HepG2 (cell line): Measurements from ENCODE around the gene DHRS7. TPM values are rescaled to one million over a fixed set of nuclear protein-coding genes. Genes with fewer than 3 reads are reported as not detected.

Experiments
- AGO1 ChIP-seq: fragments of 200-400 bp; formaldehyde crosslinking; IDR thresholded peaks from 2 replicates; pipeline ENCODE4 v1.6.1; 2017; ENCODE audit warnings: mild to moderate bottlenecking, low read depth, low read length, moderate library complexity; ENCODE audit not compliant: poor library complexity, severe bottlenecking
- AHR ChIP-seq: IDR thresholded peaks from 2 replicates; pipeline ENCODE4 v1.6.1; 2018; ENCODE audit warnings: missing genetic modification reagents, missing compliant biosample characterization
- CBX1 ChIP-seq: IDR thresholded peaks from one replicate; pipeline ENCODE4 v1.6.1; 2016; ENCODE audit warnings: antibody characterized with exemption, low read depth
- DMAP1 ChIP-seq: IDR thresholded peaks from 2 replicates; pipeline ENCODE4 v1.6.1; 2016
- ELF4 ChIP-seq: sonication (generic); formaldehyde crosslinking; IDR thresholded peaks from 2 replicates; pipeline ENCODE4 v1.5.0; 2020; ENCODE audit warnings: missing genetic modification reagents, mild to moderate bottlenecking, moderate library complexity, borderline replicate concordance
- ETS1 ChIP-seq: sonication (generic); formaldehyde crosslinking; IDR thresholded peaks from 2 replicates; pipeline ENCODE4 v1.4.0; 2020; ENCODE audit warnings: missing genetic modification reagents
- ETV5 ChIP-seq: IDR thresholded peaks from 2 replicates; pipeline ENCODE4 v1.6.1; 2018; ENCODE audit warnings: missing biosample characterization, missing genetic modification reagents, inconsistent platforms, borderline replicate concordance
- GATA4 ChIP-seq: sonication (generic); IDR thresholded peaks from 2 replicates; pipeline ENCODE4 v1.6.1; 2016; ENCODE audit warnings: antibody characterized with exemption, low read depth, borderline replicate concordance
- HMGXB4 ChIP-seq, 2 experiments: sonication (generic) in 1 of 2; formaldehyde crosslinking in 1 of 2; IDR thresholded peaks; 2 replicates each; pipeline versions ENCODE4 v1.4.0 to v1.6.1; 2018 to 2020; ENCODE audit warnings: missing genetic modification reagents in 2 of 2, borderline replicate concordance in 1 of 2, low read depth in 1 of 2, mild to moderate bottlenecking in 1 of 2, missing biosample characterization in 1 of 2
- KLF9 ChIP-seq: IDR thresholded peaks from 2 replicates; pipeline ENCODE4 v1.6.1; 2016; ENCODE audit warnings: low read depth
- NFE2L2 ChIP-seq: fragments of 150-350 bp; IDR thresholded peaks from 2 replicates; pipeline ENCODE4 v1.6.1; 2014; ENCODE audit warnings: low read length
- RARA ChIP-seq: IDR thresholded peaks from 2 replicates; pipeline ENCODE4 v1.6.1; 2016; ENCODE audit warnings: missing genetic modification reagents, missing compliant biosample characterization
- RBM39 ChIP-seq: fragments of 200-400 bp; formaldehyde crosslinking; IDR thresholded peaks from one replicate; pipeline ENCODE4 v1.6.1; 2018; ENCODE audit warnings: antibody characterized with exemption, mild to moderate bottlenecking, low read depth, low read length; ENCODE audit not compliant: poor library complexity, severe bottlenecking
- SRSF9 ChIP-seq: fragments of 200-400 bp; formaldehyde crosslinking; IDR thresholded peaks from 2 replicates; pipeline ENCODE4 v1.6.1; 2018; ENCODE audit warnings: borderline replicate concordance, mild to moderate bottlenecking, low read depth, low read length; ENCODE audit not compliant: insufficient read depth, poor library complexity, severe bottlenecking
- TCF7 ChIP-seq: sonication (generic); IDR thresholded peaks from 2 replicates; pipeline ENCODE4 v1.6.1; 2016; ENCODE audit warnings: antibody characterized with exemption, low read depth
- THAP7 ChIP-seq: sonication (generic); formaldehyde crosslinking; IDR thresholded peaks from 2 replicates; pipeline ENCODE4 v1.8.1; 2023; ENCODE audit warnings: mild to moderate bottlenecking, missing genetic modification reagents
- U2AF2 ChIP-seq: fragments of 200-400 bp; formaldehyde crosslinking; IDR thresholded peaks from 2 replicates; pipeline ENCODE4 v1.6.1; 2017; ENCODE audit warnings: low read depth, mild to moderate bottlenecking, low read length
- ZBTB25 ChIP-seq: IDR thresholded peaks from 2 replicates; pipeline ENCODE4 v1.6.1; 2018; ENCODE audit warnings: missing genetic modification reagents
- ZNF362 ChIP-seq: sonication (generic); formaldehyde crosslinking; IDR thresholded peaks from 2 replicates; pipeline ENCODE4 v1.4.0; 2020; ENCODE audit warnings: missing genetic modification reagents, mild to moderate bottlenecking, borderline replicate concordance
- ZNF597 ChIP-seq: sonication (generic); formaldehyde crosslinking; IDR thresholded peaks from 2 replicates; pipeline ENCODE4 v1.5.0; 2020; ENCODE audit warnings: missing genetic modification reagents
- ZNF75D ChIP-seq: sonication (generic); formaldehyde crosslinking; IDR thresholded peaks from 2 replicates; pipeline ENCODE4 v1.8.1; 2023; ENCODE audit warnings: missing genetic modification reagents, mild to moderate bottlenecking, borderline replicate concordance
- polyA plus RNA-seq, 8 experiments: library from polyadenylated mRNA; depleted of rRNA in 3 of 8; stranded (reverse) in 7 of 8; unstranded in 1 of 8; fragments of >200 nt; fragmentation: Illumina TruSeq in 4 of 8; extraction: Trizol in 4 of 8; gene quantifications; 2 replicates each; pipeline versions ENCODE4 v1.2.1 to v1.2.3, GENCODE V29; 2011 to 2016; ENCODE audit warnings: low read depth in 4 of 8, missing spikeins in 1 of 8, mixed read lengths in 1 of 8; ENCODE audit not compliant: insufficient read depth in 1 of 8
- total RNA-seq, 5 experiments: library from RNA; depleted of rRNA; stranded (reverse); fragments of >200 nt; fragmentation: Illumina TruSeq; extraction: Trizol; gene quantifications; 2 replicates each; pipeline ENCODE4 v1.2.3, GENCODE V29; 2016; ENCODE audit warnings: low read depth in 1 of 5

DHRS7 gene
- total and polyA plus RNA-seq, 2 of the 13 experiments (the other 11 are each of a cell fraction or from before 2014, with no cell fraction given) = 20.8 to 44.4 TPM

- no peak for TF ChIP-seq TCF7
- TF ChIP-seq SRSF9 = no peak
- TF ChIP-seq AGO1 = peak; percentile 55
- peak; percentile 88; the same call in 1 of the 2 replicates for TF ChIP-seq AHR
- TF ChIP-seq CBX1 = no peak
- no peak for TF ChIP-seq U2AF2
- no peak for TF ChIP-seq KLF9 (CRISPR knock-in tag)
- TF ChIP-seq THAP7 = no peak
- TF ChIP-seq ELF4 (CRISPR knock-in tag) = no peak
- TF ChIP-seq GATA4 = 0 out of 2 replicates have a peak, but pooled peaks have one; percentile 31
- no peak for TF ChIP-seq ZNF75D (CRISPR knock-in tag)
- peak; percentile 67 for TF ChIP-seq RBM39
- TF ChIP-seq ETV5 (CRISPR knock-in tag) = no peak
- TF ChIP-seq ETS1 (CRISPR knock-in tag) = no peak
- TF ChIP-seq ZNF597 (CRISPR knock-in tag) = no peak
- peak; percentile 97 to 99 for TF ChIP-seq HMGXB4 (CRISPR knock-in tag; IDR thresholded peaks at IDR 0.05; ENCODE audit: borderline replicate concordance in 1 of 2, low read depth in 1 of 2)
- no peak for TF ChIP-seq ZNF362 (CRISPR knock-in tag)
- peak; percentile 41; the same call in 1 of the 2 replicates for TF ChIP-seq DMAP1 (CRISPR knock-in tag)
- TF ChIP-seq NFE2L2 = no peak
- no peak for TF ChIP-seq RARA
- no peak for TF ChIP-seq ZBTB25 (CRISPR knock-in tag)
Observed at GRCh38 chr14:60164712-60165546, at the start of gene DHRS7 (continued).
